Panc1 (cell line): ENCODE data around the gene PEX10. TPM values are rescaled to one million over a fixed set of nuclear protein-coding genes. Genes with fewer than 3 reads are reported as not detected.

Experiments used
- ATAC-seq: fragments of 200-7000 bp; cut with Tn5 transposase; 2 replicates; pipeline ENCODE4 v1.9.1; 2020; ENCODE audit warnings: mild to moderate bottlenecking, moderate library complexity
- BruUV-seq: library from RNA; stranded (reverse); fragments of 400-500 nt; replicated peaks from 2 replicates; lab custom pipeline; 2021; lab: Mats Ljungman, UMichigan
- CTCF ChIA-PET: fragments of 300-600 bp; sonication (Branson Sonifier 250); formaldehyde crosslinking; loops from one replicate; lab custom pipeline; 2022; ENCODE audit warnings: antibody characterized with exemption; lab: Charles Lee
- POLR2A ChIA-PET: fragments of 300-600 bp; sonication (Branson Sonifier 250); formaldehyde crosslinking; loops from one replicate; lab custom pipeline; 2022; ENCODE audit warnings: antibody characterized with exemption; lab: Charles Lee
- DNase-seq: peaks from one replicate; pipeline ENCODE4 v3.0.0-alpha.2; 2010; ENCODE audit warnings: low read depth, low spot score
- H3K27ac ChIP-seq: 2 replicates; pipeline ENCODE4 v1.5.1; 2011; ENCODE audit warnings: mild to moderate bottlenecking, low read length, inconsistent platforms
- H3K27me3 ChIP-seq: fragments of 200-500 bp; sonication (Bioruptor generic); 2 replicates; pipeline ENCODE4 v1.6.0; 2014; ENCODE audit warnings: low read length, inconsistent platforms; ENCODE audit not compliant: control insufficient read depth, insufficient read depth
- H3K36me3 ChIP-seq: fragments of 200-500 bp; sonication (Bioruptor generic); 2 replicates; pipeline ENCODE4 v1.5.1; 2014; ENCODE audit warnings: inconsistent platforms, mild to moderate bottlenecking, low read length, moderate library complexity; ENCODE audit not compliant: control insufficient read depth, insufficient read depth
- H3K4me1 ChIP-seq: 2 replicates; pipeline ENCODE4 v1.5.1; 2011; ENCODE audit warnings: inconsistent platforms, mild to moderate bottlenecking, low read length, moderate library complexity; ENCODE audit not compliant: control insufficient read depth, insufficient read depth
- H3K4me3 ChIP-seq, 2 experiments: 2 replicates each; pipeline ENCODE4 v1.5.1; 2011 to 2012; ENCODE audit warnings: low read depth in 2 of 2, low read length in 2 of 2, mild to moderate bottlenecking in 2 of 2, inconsistent platforms in 1 of 2, moderate library complexity in 1 of 2
- H3K9me3 ChIP-seq: fragments of 200-500 bp; sonication (Bioruptor generic); 2 replicates; pipeline ENCODE4 v1.5.1; 2014; ENCODE audit warnings: low read depth, mild to moderate bottlenecking, inconsistent platforms, low read length, moderate library complexity; ENCODE audit not compliant: control insufficient read depth, insufficient read depth
- CTCF ChIP-seq: fragments of 450-650 bp; IDR thresholded peaks from 2 replicates; pipeline ENCODE4 v1.5.1; 2017; ENCODE audit warnings: mild to moderate bottlenecking
- POLR2AphosphoS5 ChIP-seq: IDR thresholded peaks from 2 replicates; pipeline ENCODE4 v1.6.1; 2012; ENCODE audit warnings: mild to moderate bottlenecking, low read depth, low read length, moderate library complexity
- REST ChIP-seq, 2 experiments: IDR thresholded peaks; 2 replicates each; pipeline ENCODE4 v1.6.1; 2011 to 2012; ENCODE audit warnings: low read depth in 2 of 2, control low read depth in 1 of 2, low read length in 1 of 2, mild to moderate bottlenecking in 1 of 2, moderate library complexity in 1 of 2; ENCODE audit not compliant: insufficient read depth in 1 of 2
- SIN3A ChIP-seq: IDR thresholded peaks from 2 replicates; pipeline ENCODE4 v1.6.1; 2012; ENCODE audit warnings: low read depth, mild to moderate bottlenecking, low read length, moderate library complexity, borderline replicate concordance; ENCODE audit not compliant: insufficient read depth
- TCF7L2 ChIP-seq: IDR thresholded peaks from 2 replicates; pipeline ENCODE4 v1.6.1; 2011; ENCODE audit warnings: mild to moderate bottlenecking, low read depth, low read length, inconsistent platforms
- in situ Hi-C: cut with HindIII; loops from 2 replicates; pipeline ENCODE4 v1.10.0; 2016; ENCODE audit warnings: low sequenced_read_pairs, low pct_unique_long_range_greater_than_20kb
- intact Hi-C: fragments of 100-400 bp; cut with micrococcal nuclease; formaldehyde crosslinking; loops from one replicate; pipeline ENCODE4 v1.10.0; 2022; ENCODE audit not compliant: unreplicated experiment
- total RNA-seq: library from RNA; stranded (reverse); gene quantifications from one replicate; pipeline ENCODE4 v1.2.1, GENCODE V29; 2021; ENCODE audit not compliant: unreplicated experiment

PEX10 gene
- total RNA-seq, 1 experiment from 2014 or later = 49.8 TPM

GRCh38 chr1:2446861-2447260 is 34.5 kb upstream of the PEX10 start:
- in situ Hi-C loops = no loop called here
- intact Hi-C loops = no loop called here
- no peak for ATAC-seq
- Histone ChIP-seq H3K27me3 (no peaks in the 10 kb centered on the region), H3K27ac (peak overlapping the region; percentile 96), H3K9me3 (no peaks in the 10 kb centered on the region), H3K4me1 (peaks cover 81% of the 10 kb centered on the region), H3K4me3 (peak overlapping the region; percentile 16 to 39; a peak in 3 of 4 replicates), H3K36me3 (no peaks in the 10 kb centered on the region)
- no peak for DNase-seq
- no TSS peak for BruUV-seq
- ChIA-PET POLR2A (no interaction called here), CTCF (no interaction called here)
- TF ChIP-seq REST (IDR thresholded peaks at IDR 0.05; ENCODE audit: insufficient read depth in 1 of 2, low read depth in 2 of 2, low read length in 1 of 2) (no peak), POLR2AphosphoS5 (no peak), TCF7L2 (no peak), SIN3A (no peak), CTCF (no peak)

DNA sequence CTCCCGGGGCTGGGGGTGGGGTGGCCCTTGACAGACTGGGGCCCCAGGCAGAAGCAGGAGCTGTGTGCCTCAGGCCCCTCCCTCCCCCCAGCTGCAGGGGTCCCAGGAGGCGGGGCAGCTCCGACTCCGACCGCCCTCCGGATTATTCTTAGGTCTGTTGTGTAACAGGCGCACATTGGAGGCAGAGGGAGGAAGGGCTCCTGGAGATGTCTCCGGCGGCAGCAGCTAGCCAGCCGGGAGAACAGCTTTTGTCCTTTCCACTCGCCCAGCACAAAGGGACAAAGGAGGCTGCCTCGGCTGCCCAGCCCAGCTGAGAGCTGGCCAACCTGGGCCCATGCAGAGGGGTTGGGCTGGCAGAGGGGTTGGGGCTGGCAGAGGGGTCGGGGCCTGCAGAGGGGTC is 34.0 kb upstream of the PEX10 start:
- POLR2A ChIA-PET = no interaction called here
- H3K4me3 ChIP-seq = peak overlapping the region; percentile 16 to 39; a peak in 3 of 4 replicates
- no peaks in the 10 kb centered on the region for H3K36me3 ChIP-seq
- H3K4me1 ChIP-seq = peaks cover 84% of the 10 kb centered on the region
- no TSS peak for BruUV-seq
- TF ChIP-seq REST (IDR thresholded peaks at IDR 0.05; ENCODE audit: insufficient read depth in 1 of 2, low read depth in 2 of 2, low read length in 1 of 2) (no peak), POLR2AphosphoS5 (peak; percentile 45; the same call in 1 of the 2 replicates), TCF7L2 (no peak), CTCF (no peak), SIN3A (no peak)
- ATAC-seq (peak; percentile 1; the same call in 1 of the 2 replicates), DNase-seq (no peak)
- CTCF ChIA-PET = no interaction called here
- peak overlapping the region; percentile 96 for H3K27ac ChIP-seq
- intact Hi-C loops (no loop called here), in situ Hi-C loops (no loop called here)
- H3K9me3 ChIP-seq = no peaks in the 10 kb centered on the region
- H3K27me3 ChIP-seq = no peaks in the 10 kb centered on the region
